Effector memory CD4-positive, alpha-beta T cell (primary cell): ENCODE results near the gene ACSM6.

Experiments used
- DNase-seq, 3 donors: peaks; one replicate each; pipeline ENCODE4 v3.0.0-alpha.2; 2020
- H3K27ac ChIP-seq: 2 replicates; pipeline ENCODE4 v1.7.0; 2013; ENCODE audit warnings: mild to moderate bottlenecking, low read length, moderate library complexity; ENCODE audit not compliant: insufficient read depth, poor library complexity, severe bottlenecking
- H3K27me3 ChIP-seq: replicated peaks from 2 replicates; pipeline ENCODE4 v1.7.0; 2013; ENCODE audit warnings: mild to moderate bottlenecking, low read length; ENCODE audit not compliant: insufficient read depth, control insufficient read depth, poor library complexity, severe bottlenecking
- H3K36me3 ChIP-seq: 2 replicates; pipeline ENCODE4 v1.7.0; 2013; ENCODE audit warnings: mild to moderate bottlenecking, low read length, moderate library complexity; ENCODE audit not compliant: control insufficient read depth, insufficient read depth
- H3K4me1 ChIP-seq: 2 replicates; pipeline ENCODE4 v1.7.0; 2013; ENCODE audit warnings: low read length, mild to moderate bottlenecking; ENCODE audit not compliant: control insufficient read depth, insufficient read depth, poor library complexity, severe bottlenecking
- H3K4me3 ChIP-seq: 2 replicates; pipeline ENCODE4 v1.7.0; 2013; ENCODE audit warnings: low read length, low read depth, mild to moderate bottlenecking; ENCODE audit not compliant: insufficient read depth, poor library complexity, severe bottlenecking
- H3K9me3 ChIP-seq: 2 replicates; pipeline ENCODE4 v1.7.0; 2013; ENCODE audit warnings: mild to moderate bottlenecking, low read length, moderate library complexity; ENCODE audit not compliant: control insufficient read depth

ACSM6 gene

DNA sequence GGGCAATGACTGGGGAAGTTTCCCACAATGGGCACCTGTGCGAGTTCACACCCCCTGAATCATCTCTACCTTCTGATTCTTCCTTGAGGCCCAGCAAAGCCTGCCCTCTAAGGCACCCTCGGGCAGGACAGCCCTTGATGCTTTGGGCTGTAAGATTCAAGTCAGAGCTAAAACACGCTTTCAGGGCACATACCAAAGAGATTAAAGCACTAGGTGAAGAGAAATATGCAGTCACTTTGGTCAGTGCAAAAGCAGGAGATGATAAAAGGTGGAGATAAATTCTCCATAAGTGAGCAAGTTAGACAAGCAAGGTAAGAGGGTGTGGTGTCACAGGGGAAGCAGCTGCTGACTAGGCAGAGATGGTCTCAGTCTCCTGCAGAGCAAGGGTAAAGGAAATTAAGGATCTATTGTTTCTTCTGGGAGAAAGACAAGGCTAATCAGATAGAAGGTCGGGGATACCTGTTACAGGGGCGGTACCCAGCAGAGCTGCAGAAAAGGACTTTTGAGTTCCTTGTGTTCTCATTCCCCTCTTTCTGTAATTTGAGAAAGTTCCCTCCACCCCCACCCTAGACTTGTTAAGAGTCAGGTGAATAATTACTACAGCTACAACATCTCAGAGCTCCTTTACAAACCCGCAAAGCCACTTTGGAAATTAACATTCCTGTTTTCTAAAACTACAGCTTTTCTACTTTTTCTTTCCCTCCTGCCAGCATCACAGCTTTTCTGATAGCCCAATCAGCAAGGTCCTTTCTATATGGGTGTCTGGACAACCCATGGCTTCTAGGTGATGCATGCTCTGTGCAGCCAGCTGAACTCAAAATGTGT, 70.4 kb downstream of the ACSM6 start:
- Histone ChIP-seq H3K27ac (no peak overlapping the region), H3K36me3 (no peaks in the 10 kb centered on the region), H3K4me3 (no peak overlapping the region), H3K4me1 (no peaks in the 10 kb centered on the region), H3K27me3 (no peaks in the 10 kb centered on the region), H3K9me3 (no peaks in the 10 kb centered on the region)
- no peak for DNase-seq

DNA sequence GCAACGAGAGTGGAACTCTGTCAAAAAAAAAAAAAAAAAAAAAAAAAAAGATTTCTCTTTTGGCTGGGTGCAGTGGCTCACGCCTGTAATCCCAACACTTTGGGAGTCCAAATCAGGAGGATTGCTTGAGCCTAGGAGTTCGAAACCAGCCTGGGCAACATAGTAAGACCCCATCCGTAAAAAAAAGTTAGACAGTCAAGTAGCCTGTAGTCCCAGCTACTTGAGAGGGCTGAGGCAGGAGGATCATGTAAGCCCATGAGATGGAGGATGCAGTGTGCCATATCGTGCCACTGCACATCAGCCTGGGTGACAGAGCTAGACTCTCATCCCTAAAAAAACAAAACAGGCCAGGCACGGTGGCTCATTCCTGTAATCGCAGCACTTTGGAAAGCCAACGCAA, 71.5 kb downstream of the ACSM6 start:
- Histone ChIP-seq H3K27ac (no peak overlapping the region), H3K36me3 (no peaks in the 10 kb centered on the region), H3K4me1 (no peaks in the 10 kb centered on the region), H3K27me3 (no peaks in the 10 kb centered on the region), H3K9me3 (no peaks in the 10 kb centered on the region), H3K4me3 (no peak overlapping the region)
- DNase-seq = no peak

DNA sequence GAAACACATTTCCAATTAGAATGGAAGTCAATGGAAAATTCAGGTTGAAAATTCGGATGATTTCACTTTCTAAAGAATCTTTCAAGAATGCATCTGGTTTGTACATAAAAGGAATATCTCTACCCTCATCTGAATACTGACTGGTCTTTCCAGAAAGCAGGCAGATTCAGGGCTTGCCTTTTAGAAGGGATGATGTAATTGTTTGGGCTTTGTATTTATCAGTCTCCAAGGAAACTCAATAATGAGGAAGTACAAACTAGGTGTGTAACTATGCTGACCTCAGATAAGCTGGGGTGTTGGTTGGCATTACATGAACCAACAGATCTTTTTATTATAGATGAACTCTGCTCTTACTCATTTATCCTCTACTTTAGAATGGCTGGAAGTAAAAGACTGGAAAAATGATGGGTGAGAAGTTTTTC, 72.6 kb downstream of the ACSM6 start:
- DNase-seq = no peak
- H3K27ac ChIP-seq = no peak overlapping the region

DNA sequence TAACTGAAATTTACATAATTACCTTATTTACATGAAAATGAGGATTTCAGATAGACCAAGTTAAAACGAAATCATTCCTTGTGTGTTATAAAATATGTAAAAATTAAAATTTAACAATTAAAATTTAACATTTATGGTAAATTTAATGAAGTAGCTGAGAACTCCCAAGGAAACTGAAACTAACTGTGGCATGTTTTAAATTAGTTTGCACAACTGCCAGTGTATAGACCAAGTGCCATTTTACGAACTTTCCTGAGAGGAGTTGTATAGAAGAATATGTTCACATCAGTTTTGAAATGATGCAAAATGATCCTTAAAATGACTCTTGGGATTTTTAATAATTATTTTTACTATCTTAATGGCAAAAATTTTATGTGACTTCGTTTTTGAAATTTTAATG, 73.2 kb downstream of the ACSM6 start:
- Histone ChIP-seq H3K4me3 (no peak overlapping the region), H3K36me3 (no peaks in the 10 kb centered on the region), H3K27me3 (no peaks in the 10 kb centered on the region), H3K9me3 (no peaks in the 10 kb centered on the region), H3K4me1 (no peaks in the 10 kb centered on the region), H3K27ac (no peak overlapping the region)
- no peak for DNase-seq

More for the DNA sequence above, 72.6 kb downstream of the ACSM6 start:
- no peaks in the 10 kb centered on the region for H3K4me1 ChIP-seq
- H3K9me3 ChIP-seq = no peaks in the 10 kb centered on the region
- no peaks in the 10 kb centered on the region for H3K27me3 ChIP-seq
- no peak overlapping the region for H3K4me3 ChIP-seq
- H3K36me3 ChIP-seq = no peaks in the 10 kb centered on the region

DNA sequence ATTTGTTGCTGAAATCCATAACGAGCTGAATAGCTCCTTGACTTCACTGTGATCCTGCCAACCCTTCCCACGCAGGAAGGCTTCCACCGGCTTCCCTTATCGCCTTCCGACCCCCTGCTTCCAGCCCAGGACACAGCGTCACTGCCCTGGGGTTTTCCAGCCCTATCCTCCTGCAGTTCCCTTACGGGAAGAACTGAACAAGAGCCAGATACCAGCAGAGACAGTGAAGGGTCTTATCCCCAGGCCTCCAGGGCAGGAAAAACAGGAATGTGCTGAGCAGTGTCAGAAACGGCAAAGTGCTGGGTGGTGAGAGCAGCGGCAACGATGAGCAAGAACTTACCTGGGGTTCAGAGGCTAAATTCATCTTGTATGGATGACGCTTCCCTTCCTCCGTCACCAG, 74.4 kb downstream of the ACSM6 start:
- Histone ChIP-seq H3K9me3 (no peaks in the 10 kb centered on the region), H3K27ac (no peak overlapping the region), H3K27me3 (no peaks in the 10 kb centered on the region), H3K4me3 (no peak overlapping the region), H3K36me3 (no peaks in the 10 kb centered on the region), H3K4me1 (no peaks in the 10 kb centered on the region)
- DNase-seq = no peak

DNA sequence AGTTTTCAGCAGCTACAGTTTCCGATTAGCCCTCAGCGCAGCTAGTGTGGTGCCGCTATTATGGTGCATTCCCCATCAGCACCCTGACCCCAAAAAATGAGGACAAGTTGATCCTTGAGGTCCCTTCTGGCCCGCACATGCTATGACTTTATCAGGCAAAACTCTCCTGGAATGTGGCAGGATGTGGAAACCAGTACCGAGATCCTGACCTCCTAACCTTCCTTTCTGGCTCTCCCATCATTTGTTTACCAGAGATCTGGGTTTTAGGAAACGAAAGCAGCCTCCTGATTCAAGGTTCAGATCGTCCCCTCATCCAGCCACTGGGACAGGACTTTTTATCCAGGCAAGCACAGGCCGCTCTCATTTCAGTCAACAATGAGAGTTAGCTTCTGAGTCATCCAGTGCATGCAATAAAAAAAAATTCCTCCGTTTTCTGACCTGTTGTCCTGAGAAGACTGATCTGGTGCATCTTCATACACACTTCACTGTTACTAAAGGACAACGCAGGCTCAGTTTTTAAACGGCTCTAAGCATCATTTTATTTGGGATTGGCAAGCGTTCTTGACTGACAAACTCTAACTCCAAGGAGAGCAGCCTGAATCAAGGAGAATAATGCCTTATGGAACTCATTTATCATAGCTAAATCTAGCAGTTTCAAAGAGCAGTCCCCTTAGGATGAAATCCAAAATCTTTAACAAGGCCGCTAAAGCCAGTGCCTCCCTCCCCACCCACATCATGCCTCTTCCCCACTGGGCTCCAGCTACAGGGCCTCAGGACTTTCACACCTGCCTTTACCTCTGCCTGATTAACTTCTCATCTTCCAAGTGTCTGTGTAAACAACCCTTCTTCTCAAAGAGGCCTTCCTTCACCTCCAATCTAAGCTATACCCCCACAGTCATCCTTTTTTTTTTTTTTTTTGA, 79.6 kb downstream of the ACSM6 start:
- H3K27me3 ChIP-seq = no peaks in the 10 kb centered on the region
- H3K36me3 ChIP-seq = no peaks in the 10 kb centered on the region
- no peaks in the 10 kb centered on the region for H3K4me1 ChIP-seq
- H3K27ac ChIP-seq = no peak overlapping the region
- DNase-seq = no peak
- no peak overlapping the region for H3K4me3 ChIP-seq
- no peaks in the 10 kb centered on the region for H3K9me3 ChIP-seq

DNA sequence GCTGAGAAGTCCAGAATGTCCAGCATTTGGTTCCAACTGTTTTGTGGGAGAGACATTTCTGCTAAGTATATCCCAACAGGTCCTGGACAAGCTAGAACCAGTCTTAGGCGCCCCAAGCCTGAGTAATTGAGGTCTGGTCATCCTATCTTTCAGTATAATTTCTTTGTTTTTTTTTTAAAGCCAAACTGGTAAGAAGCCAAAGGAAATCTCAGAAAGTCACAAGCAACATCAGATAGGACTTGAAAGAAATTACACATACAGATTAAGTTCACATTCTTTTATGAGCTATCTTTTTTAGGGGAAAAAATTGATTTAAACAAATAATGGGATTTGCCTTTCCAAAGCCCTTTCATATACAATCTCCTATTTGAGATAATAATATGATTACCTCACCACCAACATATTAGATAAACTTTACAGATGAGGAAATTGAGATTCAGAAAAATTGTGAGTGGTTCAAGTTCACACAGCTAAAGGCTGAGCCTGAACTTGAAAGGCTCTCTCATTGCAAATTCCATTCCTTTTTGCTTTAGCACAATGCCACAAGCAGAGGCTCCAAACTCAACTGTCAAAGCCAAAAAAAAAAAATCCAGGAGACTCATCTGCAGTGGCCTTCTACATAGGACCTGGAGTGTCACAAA, 81.8 kb downstream of the ACSM6 start:
- no peaks in the 10 kb centered on the region for H3K9me3 ChIP-seq
- DNase-seq = no peak
- H3K4me1 ChIP-seq = no peaks in the 10 kb centered on the region
- no peaks in the 10 kb centered on the region for H3K36me3 ChIP-seq
- no peaks in the 10 kb centered on the region for H3K27me3 ChIP-seq
- no peak overlapping the region for H3K4me3 ChIP-seq
- H3K27ac ChIP-seq = no peak overlapping the region

DNA sequence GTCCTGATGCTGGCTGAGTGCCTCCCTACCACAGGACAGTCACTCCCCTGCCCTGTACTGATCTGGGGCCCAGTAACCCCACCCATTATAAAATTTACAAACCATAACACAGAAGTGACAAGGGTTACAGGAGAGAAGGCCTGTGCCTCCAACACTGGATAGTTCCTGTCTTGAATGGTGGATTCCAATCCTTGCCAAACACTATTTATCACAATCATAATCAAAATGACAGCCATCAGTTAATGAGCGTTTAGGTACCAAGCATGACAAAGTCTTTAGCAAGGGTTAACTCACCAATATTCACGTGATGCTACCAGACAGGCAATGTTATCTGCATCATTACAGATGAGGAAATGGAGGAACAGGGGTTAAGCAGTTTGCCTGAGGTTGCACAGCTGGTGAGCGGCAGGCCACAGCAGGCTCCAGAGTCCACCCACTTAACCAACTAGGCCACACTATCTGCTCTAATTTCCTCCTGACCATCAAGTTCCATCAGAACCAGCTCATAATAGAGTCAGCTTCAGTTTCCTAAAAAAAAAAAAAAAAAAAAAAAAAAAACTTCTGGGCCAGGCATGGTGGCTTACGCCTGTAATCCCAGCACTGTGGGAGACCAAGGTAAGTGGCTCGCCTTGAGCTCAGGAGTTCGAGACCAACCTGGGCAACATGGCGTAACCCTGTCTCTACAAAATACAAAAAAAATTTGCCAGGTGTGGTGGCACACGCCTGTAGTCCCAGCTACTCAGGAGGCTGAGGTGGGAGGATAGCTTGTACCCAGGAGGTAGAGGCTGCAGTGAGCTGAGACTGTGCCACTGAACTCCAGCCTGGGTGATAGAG, 82.5 kb downstream of the ACSM6 start:
- DNase-seq = no peak
- no peak overlapping the region for H3K27ac ChIP-seq
- H3K4me1 ChIP-seq = no peaks in the 10 kb centered on the region
- no peak overlapping the region for H3K4me3 ChIP-seq
- H3K9me3 ChIP-seq = no peaks in the 10 kb centered on the region
- no peaks in the 10 kb centered on the region for H3K36me3 ChIP-seq
- no peaks in the 10 kb centered on the region for H3K27me3 ChIP-seq

DNA sequence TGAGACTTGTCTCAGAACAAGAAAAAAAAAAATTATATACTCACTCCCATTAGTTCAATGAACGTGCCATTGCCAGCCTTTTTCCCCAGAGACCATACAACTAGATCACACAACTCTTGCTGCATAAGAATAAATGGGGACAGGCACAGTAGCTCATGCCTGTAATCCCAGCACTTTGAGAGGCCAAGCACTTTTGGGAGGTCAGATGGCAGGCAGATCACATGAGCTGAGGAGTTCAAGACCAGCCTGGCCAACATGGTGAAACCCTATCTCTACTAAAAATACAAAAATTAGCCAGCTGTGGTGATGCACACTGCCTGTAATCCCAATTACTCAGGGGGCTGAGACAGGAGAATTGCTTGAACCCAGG, 83.1 kb downstream of the ACSM6 start:
- no peak overlapping the region for H3K27ac ChIP-seq
- no peaks in the 10 kb centered on the region for H3K4me1 ChIP-seq

More for the DNA sequence above, 83.1 kb downstream of the ACSM6 start:
- no peak for DNase-seq
- Histone ChIP-seq H3K4me3 (no peak overlapping the region), H3K36me3 (no peaks in the 10 kb centered on the region), H3K9me3 (no peaks in the 10 kb centered on the region), H3K27me3 (no peaks in the 10 kb centered on the region)
